GM18909 (cell line): Measurements from ENCODE around the gene CACNA1G.

ENCODE experiments used
- ATAC-seq: cut with Tn5 transposase; IDR thresholded peaks from one replicate; pipeline ENCODE4 v1.9.1; 2021; ENCODE audit warnings: mild to moderate bottlenecking; ENCODE audit not compliant: unreplicated experiment, poor library complexity

Gene CACNA1G

DNA sequence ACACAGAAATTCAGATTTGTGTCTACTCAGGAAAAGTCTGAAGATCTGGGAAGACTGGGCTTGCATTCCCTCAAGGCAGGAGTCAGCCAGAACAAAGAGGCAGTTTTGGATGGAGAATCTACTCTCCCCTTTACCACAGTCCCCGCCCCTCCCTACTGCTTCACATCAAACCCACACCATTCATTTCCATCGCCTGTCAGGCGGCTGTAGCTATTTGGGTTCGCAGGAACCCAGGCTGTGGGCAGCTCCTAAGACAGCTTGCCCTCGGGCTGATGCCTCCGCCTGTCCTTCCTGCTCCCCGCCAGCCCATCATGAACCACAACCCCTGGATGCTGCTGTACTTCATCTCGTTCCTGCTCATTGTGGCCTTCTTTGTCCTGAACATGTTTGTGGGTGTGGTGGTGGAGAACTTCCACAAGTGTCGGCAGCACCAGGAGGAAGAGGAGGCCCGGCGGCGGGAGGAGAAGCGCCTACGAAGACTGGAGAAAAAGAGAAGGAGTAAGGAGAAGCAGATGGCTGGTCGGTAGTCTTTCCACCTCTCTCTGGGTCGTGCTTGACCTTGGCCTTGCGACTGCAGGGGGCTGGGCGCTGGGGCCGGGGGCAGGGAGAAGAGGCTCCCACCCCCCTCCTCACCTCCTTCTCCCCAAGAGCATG lies 47.1 kb downstream of the CACNA1G start:
- no peak for ATAC-seq

DNA sequence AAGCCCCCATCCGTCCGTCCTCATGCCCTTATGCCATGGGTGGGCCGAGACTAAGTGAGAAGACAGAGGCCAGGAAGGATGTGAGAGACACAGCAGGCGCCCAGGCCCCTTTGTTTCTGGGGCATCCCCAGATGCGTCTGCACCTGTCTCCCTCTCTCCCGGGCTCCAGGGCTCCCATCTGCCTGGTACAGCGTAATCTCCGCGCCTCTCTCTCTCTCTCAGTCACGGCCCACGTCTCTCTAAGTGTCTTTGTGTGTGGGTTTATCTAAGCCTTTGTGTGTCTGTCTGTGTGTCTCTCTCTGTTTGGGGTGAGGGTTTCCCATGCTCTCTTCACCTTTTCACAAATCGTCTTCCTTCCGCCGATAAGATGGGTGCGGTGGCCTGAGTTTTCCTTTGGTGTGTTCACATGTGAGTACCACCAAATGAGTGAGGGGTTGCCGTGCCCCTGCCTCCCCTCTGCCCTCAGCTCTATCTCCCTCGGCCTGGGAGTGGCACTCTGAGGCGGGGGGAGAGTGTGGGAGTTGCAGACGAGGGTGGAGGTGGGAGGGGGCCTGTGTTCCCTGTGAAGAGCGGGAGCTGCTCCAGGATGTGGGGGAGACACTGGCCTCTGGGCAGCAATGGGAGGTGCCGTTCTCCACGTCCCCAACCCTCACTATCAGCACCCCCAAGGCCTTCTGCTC lies 48.3 kb downstream of the CACNA1G start:
- ATAC-seq = no peak

DNA sequence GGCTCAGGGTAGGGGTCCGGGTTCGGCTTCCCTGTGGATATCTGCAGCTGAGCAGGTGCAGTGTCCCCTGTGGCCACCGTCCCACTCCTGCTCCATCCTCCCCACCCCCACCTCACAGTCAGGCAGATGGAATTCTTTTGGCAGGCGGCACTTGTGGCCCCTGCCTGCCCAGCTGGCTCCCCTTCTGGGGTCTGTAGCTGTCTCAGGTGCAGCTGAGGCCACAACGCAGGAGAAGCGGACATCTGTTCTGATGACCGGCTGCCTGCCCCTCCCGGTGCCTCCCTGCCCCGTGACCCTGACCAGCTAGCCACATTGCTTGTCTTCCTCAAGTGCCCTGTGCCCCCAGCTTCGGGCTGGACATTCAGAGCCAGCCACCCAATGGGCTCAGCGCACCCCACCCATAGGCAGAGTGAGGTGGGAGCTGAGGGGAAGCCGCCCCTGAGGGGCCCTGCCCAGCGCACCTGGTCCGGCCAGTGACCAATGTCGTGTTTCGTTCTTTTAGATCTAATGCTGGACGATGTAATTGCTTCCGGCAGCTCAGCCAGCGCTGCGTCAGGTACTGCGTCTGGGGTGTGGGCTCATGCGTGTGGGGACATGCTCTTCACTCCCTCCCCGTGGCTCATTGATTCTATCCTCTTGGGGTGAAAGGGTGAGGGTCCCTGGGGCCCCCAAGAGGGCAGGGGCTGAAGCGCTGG lies 49.0 kb downstream of the CACNA1G start:
- ATAC-seq = no peak

DNA sequence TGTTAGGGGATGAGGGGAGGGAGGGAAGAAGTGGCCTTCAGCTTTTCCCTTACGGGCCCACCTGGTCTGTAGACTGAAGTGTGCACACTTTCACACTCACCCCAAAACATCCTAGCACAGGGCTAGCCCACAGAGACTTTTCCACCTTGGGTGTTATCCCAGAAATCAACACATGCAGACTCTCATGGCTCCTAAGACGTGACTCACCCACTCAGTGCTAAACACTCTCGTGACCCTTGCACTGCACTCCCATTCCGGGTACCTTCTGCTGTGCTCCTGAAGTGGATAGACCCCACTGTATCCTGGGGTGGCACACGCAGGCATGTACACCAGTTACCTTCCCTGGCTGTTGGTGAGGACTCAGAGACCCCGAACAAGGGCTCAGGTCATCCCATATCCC lies 51.1 kb downstream of the CACNA1G start:
- no peak for ATAC-seq

DNA sequence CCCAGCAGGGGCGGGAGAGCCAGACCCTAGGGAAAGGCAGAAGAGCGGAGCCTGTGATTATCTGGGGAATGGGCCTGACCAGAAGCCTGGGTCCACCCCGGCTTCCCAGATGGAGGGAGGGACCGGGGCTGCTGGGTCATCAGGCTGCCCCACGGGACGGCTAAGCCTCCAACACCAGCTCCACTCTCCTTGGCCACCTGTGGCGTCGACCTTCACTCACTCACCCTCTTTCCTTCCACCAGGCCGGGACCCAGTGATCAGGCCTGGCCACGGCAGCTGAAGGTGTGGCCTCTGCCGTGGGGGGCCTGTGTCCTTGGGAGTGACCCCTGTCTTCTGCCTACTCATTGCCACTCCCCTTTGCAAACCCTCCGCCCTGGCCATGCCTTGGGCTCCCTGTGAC lies 51.8 kb downstream of the CACNA1G start:
- ATAC-seq = no peak

DNA sequence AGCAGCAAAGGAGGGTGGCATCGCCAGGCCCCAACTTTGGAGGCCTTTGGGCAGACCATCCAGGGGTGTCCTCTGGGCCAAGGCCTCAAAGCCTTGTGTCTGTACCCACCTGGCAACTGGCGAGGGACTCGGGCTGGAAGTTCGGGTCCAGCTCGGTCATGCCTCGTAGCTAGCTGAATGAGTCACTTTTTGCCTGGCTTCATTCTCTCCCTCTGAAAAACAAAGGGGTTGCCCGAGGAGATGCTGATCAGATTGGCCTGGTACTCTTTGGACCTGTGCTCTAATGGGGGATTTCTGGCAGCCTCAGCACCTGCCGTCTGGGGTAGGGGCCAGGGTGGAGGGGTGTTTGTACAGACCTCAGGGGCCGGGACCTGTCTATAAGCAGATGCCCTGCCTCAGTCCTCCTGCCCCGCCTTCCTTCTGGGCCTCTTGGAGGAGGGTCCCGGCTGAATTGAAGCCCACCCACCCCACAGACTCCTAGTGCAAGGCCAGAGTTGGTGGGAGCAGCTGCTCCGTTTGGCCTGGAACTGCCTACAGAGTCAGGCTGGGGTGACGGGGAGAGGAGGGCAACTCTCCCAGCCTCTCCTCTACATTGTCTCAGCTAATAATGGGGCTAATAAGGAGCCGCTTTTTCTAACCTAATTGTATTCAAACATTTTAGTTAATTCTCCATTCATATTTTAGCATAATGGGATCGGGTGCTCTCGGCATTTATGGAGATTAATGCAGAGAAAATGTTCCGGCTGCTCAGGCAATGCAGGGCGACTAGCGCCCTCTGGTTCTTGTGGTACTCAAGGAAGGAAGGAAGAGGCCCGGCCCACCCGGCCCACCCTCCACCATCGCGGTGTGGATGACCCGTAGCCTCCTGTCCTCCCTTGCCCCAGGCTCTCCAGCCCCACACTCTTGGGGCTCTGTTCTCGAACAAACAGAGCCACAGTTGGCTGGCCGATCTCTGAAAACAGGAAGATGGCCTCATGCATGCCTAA lies 52.8 kb downstream of the CACNA1G start:
- ATAC-seq = no peak

DNA sequence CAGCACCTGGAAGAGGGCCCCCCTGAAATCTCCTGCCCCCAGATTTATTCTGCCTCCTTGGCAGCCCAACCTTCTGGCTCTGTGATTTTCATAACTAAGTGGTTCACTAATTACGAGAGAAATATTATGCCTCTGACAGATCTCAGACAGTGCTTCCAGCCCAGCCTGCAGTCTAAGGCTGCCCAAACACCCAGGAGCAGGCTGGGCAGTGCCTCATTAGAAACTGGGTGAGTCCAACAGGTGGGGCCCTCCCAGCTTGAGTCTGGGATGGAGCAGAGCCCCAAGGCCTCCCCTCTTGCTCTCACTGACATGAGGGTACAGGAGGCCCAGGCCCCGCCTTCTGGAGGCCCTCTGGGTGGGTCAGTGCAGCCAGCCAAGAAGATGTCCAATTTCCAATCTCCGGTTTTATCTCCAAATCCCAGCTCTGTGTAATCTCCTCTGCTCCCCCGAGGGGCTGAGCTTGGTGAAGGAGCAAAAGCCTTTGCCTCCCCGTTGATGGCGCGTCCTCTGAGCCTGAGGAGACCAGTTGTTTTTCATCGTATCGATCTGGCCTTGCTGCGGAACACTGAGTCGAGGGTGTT lies 54.0 kb downstream of the CACNA1G start:
- no peak for ATAC-seq

DNA sequence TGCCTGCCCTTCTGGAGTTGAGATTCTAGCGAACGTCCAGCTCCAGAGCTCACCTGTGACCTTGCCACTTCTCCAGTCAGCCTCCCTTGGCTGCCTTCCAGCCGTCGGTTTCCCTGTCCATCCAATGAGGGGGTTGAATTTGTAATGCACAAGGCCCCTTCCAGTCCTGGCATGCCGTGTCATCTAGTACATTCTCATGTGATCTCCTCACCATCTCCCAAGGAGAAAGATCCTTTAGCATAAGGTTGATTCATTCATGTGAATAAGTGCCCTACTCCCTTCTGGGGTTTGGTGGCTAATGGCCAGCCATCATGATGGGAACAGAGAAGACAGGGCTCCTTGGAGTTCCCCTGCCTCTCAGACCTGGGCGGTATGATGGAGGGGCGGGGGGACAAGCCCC lies 55.3 kb downstream of the CACNA1G start:
- no peak for ATAC-seq

DNA sequence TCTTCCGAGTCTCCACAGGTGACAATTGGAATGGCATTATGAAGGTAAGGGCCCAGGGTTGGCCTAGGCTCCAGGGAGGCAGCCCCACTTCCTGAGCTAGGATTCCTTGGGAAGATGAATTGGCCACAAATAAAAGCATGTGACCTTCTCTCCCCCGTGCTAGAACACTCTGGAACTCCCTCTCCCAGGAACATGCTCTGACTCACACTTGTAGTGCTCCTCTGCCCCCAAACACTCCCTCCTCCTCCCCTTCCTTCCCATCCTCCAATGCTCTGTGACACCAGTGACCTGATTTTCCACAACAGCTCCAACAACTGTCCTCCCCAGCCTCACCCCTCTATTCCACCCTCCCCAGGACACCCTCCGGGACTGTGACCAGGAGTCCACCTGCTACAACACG lies 57.8 kb downstream of the CACNA1G start:
- ATAC-seq = no peak

DNA sequence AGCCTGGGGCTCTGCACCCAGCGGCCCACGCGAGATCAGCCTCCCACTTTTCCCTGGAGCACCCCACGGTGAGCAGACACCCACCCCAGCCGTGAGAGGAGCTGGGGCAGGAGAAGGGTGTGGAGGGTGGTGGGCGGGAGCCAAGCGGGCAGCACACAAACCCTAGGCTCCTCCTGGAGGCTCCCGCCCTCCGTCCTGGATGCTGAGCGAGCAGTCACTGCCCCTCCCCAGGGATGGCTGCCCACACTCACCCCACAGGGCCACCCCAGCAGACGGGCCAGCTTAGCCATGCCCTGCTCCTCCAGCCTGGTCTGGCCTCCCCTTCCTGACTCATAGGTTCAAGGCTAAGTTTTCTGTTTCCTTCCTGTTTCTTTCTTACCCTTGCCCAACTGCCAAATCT lies 58.4 kb downstream of the CACNA1G start:
- no peak for ATAC-seq

DNA sequence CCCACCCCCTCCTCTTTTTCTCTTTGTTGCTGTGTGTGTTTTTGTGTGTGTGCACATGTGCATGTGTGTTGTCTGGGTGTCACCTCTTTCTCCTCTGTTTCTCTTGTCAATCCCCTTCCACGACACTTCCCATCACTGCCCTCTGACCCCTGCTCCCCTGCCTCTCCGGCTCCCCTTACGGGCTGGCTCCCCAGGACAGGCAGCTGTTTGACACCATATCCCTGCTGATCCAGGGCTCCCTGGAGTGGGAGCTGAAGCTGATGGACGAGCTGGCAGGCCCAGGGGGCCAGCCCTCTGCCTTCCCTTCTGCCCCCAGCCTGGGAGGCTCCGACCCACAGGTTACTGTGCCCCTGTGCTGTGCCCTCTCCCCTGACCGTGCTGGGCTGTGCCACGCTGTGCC lies 59.0 kb downstream of the CACNA1G start:
- ATAC-seq = no peak

DNA sequence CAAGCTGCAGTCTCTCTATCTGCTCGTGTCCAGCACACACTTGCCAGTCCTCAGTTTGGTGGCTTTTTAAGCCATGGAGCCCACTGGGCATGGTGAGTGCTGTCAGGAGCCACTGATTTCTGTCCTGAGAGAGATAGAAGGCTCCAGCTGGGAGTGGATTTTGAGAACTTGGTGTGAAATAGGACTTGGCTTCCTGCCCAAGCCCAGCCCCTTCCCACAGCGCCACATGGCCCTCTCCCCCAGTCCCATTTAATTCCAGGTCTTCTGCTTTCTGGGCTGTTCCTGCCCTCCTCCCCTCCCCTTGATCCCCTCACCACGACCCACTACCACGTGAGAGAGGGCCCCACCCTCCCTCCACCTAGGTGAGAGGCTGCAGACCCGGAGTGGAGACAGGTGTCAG lies 59.7 kb downstream of the CACNA1G start:
- ATAC-seq = no peak

DNA sequence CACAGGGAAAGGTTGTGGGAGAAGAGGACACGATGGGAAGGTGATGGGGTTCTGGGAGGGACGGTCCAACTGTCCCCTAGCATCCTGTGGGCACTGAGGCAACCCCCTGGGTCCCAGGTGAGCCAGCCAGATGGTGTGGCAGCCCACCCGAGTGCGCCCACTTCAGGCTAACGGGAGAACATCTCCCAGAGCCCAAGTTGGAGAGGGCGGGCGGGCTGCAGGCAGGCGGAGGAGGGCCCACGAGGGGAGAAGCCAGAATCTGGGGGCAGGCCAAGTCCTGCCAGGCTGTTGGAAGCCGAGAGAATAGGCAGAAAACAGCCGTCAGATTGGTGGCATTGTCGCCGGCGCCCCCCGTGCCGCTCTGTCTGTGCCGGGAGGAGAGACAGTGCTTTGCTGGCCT lies 60.3 kb downstream of the CACNA1G start:
- no peak for ATAC-seq

DNA sequence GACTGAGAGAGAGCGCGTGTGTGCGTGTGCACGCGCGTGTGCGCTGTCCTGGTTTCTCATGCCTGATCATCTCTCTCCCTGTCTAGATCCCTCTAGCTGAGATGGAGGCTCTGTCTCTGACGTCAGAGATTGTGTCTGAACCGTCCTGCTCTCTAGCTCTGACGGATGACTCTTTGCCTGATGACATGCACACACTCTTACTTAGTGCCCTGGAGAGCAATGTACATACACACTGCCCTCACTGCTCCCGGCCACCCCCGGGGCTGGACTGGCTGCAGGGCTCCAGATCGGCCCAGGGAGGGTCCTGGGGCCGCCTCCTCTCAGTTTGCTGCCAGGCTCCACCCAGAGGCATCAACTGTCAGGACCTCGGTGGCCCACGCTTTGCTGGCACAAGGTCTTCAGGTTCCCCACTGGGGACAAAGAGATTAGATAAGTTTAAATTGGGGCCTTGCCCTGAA lies 61.1 kb downstream of the CACNA1G start:
- no peak for ATAC-seq

DNA sequence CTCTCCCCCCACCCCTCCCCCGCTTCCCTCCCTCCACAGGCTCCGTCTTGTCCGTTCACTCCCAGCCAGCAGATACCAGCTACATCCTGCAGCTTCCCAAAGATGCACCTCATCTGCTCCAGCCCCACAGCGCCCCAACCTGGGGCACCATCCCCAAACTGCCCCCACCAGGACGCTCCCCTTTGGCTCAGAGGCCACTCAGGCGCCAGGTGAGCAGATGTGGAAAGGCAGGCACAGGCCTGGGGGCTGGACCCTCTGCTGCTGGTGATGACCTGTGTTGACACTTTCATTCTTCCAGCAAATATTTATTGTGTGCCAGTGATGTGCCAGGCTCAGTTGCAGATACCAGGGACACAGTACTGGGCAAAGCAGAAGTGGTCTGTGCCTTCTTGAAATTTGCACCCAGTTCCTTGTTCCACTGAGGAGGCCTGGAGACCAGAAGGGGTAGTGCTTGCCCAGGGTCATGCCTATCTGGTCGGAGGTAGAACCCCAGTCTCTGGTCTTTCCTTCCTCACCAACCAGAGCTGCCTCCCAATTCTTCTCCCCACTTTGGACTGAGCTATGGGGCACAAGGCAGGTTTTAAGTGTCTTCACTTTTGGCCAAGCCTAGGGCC lies 63.9 kb downstream of the CACNA1G start:
- ATAC-seq = no peak

DNA sequence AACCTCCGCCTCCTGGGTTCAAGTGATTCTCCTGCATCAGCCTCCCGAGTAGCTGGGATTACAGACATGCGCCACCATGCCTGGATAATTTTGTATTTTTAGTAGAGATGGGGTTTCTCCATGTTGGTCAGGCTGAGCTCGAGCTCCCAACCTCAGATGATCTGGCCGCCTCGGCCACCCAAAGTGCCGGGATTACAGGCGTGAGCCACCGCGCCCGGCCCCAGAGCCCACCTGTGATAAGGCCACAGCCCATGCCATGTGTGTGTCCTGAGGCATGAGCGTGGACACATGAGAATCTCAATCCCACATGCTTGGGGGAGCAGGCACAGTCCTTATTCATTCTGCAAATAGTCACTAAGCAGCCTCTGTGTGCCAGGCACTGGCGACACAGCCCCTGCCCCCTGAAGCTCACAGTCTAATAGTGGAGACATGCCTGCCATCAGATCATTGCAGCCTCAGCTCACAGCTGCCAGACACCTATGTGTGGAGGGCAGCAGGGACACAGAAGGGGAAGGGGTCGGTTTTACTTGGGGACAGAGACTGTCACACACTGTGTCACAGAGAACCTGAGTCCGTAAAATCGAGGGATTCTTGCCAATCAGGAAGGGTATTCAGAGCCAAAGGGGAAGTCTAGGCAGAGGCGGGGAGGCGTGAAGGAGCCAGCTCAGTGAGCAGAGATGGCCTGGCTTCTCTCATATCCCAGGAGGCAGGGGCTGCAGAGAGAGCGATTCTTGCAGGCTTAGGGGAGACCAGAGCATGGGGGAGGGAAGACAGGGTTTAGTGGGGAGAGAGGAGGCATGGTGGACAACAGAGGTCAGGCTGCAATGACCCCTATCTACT lies 64.7 kb downstream of the CACNA1G start:
- no peak for ATAC-seq

DNA sequence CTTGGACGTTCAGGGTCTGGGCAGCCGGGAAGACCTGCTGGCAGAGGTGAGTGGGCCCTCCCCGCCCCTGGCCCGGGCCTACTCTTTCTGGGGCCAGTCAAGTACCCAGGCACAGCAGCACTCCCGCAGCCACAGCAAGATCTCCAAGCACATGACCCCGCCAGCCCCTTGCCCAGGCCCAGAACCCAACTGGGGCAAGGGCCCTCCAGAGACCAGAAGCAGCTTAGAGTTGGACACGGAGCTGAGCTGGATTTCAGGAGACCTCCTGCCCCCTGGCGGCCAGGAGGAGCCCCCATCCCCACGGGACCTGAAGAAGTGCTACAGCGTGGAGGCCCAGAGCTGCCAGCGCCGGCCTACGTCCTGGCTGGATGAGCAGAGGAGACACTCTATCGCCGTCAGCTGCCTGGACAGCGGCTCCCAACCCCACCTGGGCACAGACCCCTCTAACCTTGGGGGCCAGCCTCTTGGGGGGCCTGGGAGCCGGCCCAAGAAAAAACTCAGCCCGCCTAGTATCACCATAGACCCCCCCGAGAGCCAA lies 65.6 kb downstream of the CACNA1G start:
- no peak for ATAC-seq

DNA sequence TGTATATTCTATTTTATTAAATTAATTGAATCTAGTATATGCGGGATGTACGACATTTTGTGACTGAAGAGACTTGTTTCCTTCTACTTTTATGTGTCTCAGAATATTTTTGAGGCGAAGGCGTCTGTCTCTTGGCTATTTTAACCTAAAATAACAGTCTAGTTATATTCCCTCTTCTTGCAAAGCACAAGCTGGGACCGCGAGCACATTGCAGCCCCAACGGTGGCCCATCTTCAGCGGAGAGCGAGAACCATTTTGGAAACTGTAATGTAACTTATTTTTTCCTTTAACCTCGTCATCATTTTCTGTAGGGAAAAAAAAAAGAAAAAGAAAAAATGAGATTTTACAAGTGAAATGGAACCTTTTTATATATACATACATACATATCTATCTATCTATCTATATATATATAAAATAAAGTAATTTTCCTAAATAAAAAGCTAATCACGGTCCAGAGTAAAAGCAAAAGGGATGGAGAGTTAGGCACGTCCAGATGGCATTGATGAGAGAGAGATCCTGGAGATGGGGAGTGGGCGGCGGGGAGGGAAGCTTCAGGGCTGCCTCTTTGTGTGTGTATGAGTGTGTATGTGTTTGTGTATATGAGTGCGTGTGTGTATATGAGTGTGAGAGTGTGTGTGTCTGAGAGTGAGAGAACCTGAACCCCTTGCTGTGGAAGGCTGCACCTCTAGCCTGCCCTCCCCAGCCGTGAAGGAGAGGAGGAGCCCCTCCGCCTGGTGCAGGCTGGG lies 66.7 kb downstream of the CACNA1G start:
- no peak for ATAC-seq
